ENCODE data around the gene NAXD. TPM values are rescaled to one million over a fixed set of nuclear protein-coding genes. Genes with fewer than 3 reads are reported as not detected.

Gene NAXD
- total RNA-seq, 1 experiment from 2014 or later, result 11.5 TPM

DNA sequence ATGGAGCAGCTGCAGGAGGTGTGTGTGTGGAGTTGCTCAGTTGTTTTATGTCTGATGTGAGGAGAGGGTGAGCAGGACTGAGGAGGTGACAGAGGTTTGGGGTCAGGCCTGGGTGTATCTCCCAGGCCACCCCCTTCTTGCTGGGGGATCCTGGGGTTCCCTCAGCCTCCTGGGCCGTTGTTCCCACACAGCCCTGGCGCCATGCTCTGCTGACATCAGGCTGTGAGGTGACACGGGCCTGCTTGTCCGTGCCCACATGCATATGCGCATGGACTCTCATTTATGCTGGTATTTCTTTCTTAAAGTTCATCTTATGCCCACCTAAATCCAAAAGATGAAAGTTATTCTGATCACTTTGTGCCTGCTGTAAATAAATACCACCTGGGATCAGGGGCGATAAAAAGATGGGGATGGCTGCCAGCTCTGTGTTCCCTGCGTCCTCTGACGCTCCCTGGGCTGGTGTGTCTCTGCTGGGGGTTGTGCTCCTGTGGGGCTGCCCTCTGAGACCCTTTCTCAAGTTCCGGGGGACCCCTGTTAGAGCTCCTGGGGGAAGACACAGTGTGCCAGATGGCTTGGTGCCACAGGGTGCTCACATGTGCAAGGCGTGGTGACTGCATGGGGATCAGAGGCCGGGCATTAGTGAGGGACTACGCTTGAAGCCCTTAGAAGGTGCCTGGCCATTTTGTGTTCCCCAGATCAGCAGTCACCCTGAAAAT, 12.6 kb downstream of the NAXD start:
- H3K4me3 Mint-ChIP-seq (ENCODE audit: low read depth, unreplicated experiment), result no peak overlapping the region

DNA sequence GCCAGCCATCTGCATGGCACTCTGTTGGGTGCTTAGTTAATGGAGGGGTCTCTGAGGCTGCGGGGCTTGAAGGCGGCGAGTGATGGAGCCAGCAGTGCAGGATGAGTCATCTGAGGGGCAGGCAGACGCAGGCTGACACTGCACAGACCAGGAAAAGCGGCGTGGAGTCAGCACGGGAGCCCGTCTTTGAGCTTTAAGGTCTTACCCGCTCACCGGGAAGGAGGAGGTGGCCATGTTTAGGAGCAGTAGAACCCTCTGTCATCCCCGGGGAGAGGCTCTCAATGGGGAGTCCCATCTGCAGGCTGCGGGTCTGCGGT, 13.1 kb downstream of the NAXD start:
- peaks cover 5% of the 10 kb centered on the region for H3K36me3 Mint-ChIP-seq (ENCODE audit: insufficient read depth, unreplicated experiment)
- no peaks in the 10 kb centered on the region for H3K9me3 Mint-ChIP-seq (ENCODE audit: low read depth, unreplicated experiment)
- no peaks in the 10 kb centered on the region for H3K27me3 Mint-ChIP-seq (ENCODE audit: unreplicated experiment)
- BruUV-seq (replicated peaks), result no TSS peak
- TF ChIP-seq, protein P1, sequence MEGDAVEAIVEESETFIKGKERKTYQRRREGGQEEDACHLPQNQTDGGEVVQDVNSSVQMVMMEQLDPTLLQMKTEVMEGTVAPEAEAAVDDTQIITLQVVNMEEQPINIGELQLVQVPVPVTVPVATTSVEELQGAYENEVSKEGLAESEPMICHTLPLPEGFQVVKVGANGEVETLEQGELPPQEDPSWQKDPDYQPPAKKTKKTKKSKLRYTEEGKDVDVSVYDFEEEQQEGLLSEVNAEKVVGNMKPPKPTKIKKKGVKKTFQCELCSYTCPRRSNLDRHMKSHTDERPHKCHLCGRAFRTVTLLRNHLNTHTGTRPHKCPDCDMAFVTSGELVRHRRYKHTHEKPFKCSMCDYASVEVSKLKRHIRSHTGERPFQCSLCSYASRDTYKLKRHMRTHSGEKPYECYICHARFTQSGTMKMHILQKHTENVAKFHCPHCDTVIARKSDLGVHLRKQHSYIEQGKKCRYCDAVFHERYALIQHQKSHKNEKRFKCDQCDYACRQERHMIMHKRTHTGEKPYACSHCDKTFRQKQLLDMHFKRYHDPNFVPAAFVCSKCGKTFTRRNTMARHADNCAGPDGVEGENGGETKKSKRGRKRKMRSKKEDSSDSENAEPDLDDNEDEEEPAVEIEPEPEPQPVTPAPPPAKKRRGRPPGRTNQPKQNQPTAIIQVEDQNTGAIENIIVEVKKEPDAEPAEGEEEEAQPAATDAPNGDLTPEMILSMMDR (IDR thresholded peaks at IDR 0.05; ENCODE audit: unreplicated experiment), result no peak
- intact Hi-C loops (cut with micrococcal nuclease; ENCODE audit: unreplicated experiment), result no loop called here
- H3K4me1 Mint-ChIP-seq (ENCODE audit: low read depth, unreplicated experiment), result peaks cover 6% of the 10 kb centered on the region
- no peak overlapping the region for H3K27ac Mint-ChIP-seq (ENCODE audit: unreplicated experiment)
- no peak overlapping the region for H3K4me3 Mint-ChIP-seq (ENCODE audit: low read depth, unreplicated experiment)
- no peak for DNase-seq
- CTCF ChIA-PET, result no interaction called here

More for the DNA sequence above, 12.6 kb downstream of the NAXD start:
- Mint-ChIP-seq H3K27me3 (ENCODE audit: unreplicated experiment) (no peaks in the 10 kb centered on the region), H3K27ac (ENCODE audit: unreplicated experiment) (no peak overlapping the region), H3K4me1 (ENCODE audit: low read depth, unreplicated experiment) (peaks cover 6% of the 10 kb centered on the region), H3K9me3 (ENCODE audit: low read depth, unreplicated experiment) (no peaks in the 10 kb centered on the region), H3K36me3 (ENCODE audit: insufficient read depth, unreplicated experiment) (peaks cover 5% of the 10 kb centered on the region)
- TF ChIP-seq, protein P1 (IDR thresholded peaks at IDR 0.05; ENCODE audit: unreplicated experiment), result no peak
- intact Hi-C loops (cut with micrococcal nuclease; ENCODE audit: unreplicated experiment), result no loop called here
- DNase-seq, result no peak
- CTCF ChIA-PET, result no interaction called here
- no TSS peak for BruUV-seq (replicated peaks)

DNA sequence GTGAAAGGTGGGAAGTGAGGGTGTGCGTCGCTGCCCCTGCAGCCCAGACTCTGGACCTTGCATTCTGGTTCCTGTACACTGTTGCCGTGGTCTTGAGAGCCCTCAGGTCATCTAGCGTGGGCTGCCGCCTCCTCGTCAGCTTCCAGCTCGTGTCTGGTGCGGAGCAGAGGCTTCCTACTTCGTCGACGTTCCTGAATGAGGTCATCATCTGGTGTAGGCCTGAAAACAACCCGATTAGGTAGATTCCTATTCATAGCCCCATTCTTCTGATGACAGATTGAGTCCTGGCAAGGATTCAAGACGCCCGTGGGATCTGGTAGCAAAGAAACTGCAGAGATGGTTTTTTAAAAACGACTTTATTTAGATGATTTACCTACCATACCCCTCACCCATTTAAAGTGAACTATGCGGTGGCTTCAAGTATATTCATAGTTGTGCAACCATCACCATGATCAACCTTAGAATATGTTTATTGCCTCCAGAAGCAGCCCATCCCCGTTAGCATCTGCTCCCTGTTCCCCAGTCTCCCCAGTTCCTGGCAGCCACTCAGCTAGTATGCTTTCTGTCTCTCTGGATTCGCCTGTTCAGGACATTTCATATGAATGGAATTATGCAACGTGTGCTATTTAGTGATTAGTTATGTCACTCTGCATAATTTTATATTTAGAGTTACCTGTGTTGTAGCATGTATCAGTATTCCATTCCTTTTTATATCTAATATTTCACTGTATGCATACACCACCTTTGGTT, 13.8 kb downstream of the NAXD start:
- Mint-ChIP-seq H3K36me3 (ENCODE audit: insufficient read depth, unreplicated experiment) (peaks cover 5% of the 10 kb centered on the region), H3K27ac (ENCODE audit: unreplicated experiment) (no peak overlapping the region), H3K4me3 (ENCODE audit: low read depth, unreplicated experiment) (no peak overlapping the region), H3K4me1 (ENCODE audit: low read depth, unreplicated experiment) (peaks cover 6% of the 10 kb centered on the region), H3K27me3 (ENCODE audit: unreplicated experiment) (no peaks in the 10 kb centered on the region), H3K9me3 (ENCODE audit: low read depth, unreplicated experiment) (no peaks in the 10 kb centered on the region)
- intact Hi-C loops (cut with micrococcal nuclease; ENCODE audit: unreplicated experiment), result no loop called here
- CTCF ChIA-PET, result no interaction called here
- BruUV-seq (replicated peaks), result no TSS peak
- DNase-seq, result no peak
- TF ChIP-seq, protein P1 (IDR thresholded peaks at IDR 0.05; ENCODE audit: unreplicated experiment), result no peak

DNA sequence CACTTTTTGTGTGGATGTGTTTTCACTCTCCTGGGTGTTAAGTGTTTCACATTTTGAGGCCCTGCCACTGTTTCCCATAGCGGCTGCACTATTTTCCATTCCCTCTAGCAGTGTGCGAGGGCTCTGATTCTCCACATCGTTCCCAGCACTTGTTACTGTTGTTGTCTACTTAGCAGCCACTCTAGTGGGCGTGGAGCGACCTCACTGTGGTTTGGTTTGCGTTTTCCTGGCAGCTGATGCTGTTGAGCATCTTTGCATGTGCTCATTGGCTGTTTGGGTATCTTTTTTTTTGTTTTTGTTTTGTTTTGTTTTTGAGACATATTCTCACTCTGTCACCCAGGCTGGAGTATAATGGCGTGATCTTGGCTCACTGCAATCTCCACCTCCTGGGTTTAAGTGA, 14.4 kb downstream of the NAXD start:
- intact Hi-C loops (cut with micrococcal nuclease; ENCODE audit: unreplicated experiment), result no loop called here
- no peak overlapping the region for H3K4me3 Mint-ChIP-seq (ENCODE audit: low read depth, unreplicated experiment)
- BruUV-seq (replicated peaks), result no TSS peak
- H3K36me3 Mint-ChIP-seq (ENCODE audit: insufficient read depth, unreplicated experiment), result peaks cover 5% of the 10 kb centered on the region
- H3K4me1 Mint-ChIP-seq (ENCODE audit: low read depth, unreplicated experiment), result peaks cover 6% of the 10 kb centered on the region
- TF ChIP-seq, protein P1 (IDR thresholded peaks at IDR 0.05; ENCODE audit: unreplicated experiment), result no peak
- no peaks in the 10 kb centered on the region for H3K9me3 Mint-ChIP-seq (ENCODE audit: low read depth, unreplicated experiment)
- H3K27ac Mint-ChIP-seq (ENCODE audit: unreplicated experiment), result no peak overlapping the region
- CTCF ChIA-PET, result no interaction called here
- no peak for DNase-seq
- no peaks in the 10 kb centered on the region for H3K27me3 Mint-ChIP-seq (ENCODE audit: unreplicated experiment)
